GM10847 (cell line): ENCODE data around the gene BEST2.

Experiments used
- POLR2A ChIP-seq: IDR thresholded peaks from 2 replicates; pipeline ENCODE4 v1.6.1; 2011; ENCODE audit not compliant: insufficient read length; ENCODE audit errors: extremely low read depth

BEST2 gene

DNA sequence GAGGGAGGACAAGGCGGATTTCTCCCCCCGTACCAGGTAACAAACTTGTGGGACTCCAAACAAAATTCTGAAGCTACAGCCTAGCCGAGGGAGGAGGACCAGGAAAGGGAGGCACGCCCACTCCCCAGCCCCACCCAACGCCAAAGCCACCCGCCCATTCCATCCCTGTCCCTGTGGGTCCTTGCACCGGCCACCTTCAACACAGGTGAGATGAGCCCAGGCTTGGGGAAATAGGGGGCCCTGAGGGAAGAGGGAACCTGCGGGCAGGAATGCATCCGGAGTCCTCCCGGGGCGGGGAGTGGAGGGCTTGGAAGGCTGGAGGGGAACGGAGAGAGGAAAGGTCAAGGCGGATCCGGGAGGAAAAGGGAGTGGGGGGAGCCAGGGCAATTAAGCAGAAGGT lies at the start of gene BEST2:
Gene BEST2, plus strand, starts transcription at position 157 of the 400 bp plus-strand sequence. CDS start 802 bp downstream, outside the sequence.
- no peak for TF ChIP-seq POLR2A

DNA sequence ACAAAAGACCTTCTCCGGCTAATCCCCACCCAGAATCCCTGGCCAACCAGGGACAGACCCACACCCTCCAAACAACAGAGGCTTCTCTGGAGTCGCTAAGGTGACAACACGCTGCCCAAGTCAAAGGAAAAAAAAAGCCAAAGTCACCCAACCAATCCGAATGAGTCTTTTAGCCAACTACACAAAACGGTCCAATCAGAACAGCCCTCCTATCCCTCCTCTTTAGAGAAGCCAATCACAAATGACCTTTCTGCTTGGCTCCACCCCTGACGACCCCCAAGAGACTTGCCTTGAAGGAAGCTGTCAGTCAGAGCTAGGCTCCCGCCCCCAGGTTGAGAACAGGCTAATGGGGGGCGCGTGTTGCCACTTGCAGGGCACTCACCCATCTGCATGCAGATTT lies 48.5 kb upstream of the BEST2 start:
- TF ChIP-seq POLR2A, result no peak

DNA sequence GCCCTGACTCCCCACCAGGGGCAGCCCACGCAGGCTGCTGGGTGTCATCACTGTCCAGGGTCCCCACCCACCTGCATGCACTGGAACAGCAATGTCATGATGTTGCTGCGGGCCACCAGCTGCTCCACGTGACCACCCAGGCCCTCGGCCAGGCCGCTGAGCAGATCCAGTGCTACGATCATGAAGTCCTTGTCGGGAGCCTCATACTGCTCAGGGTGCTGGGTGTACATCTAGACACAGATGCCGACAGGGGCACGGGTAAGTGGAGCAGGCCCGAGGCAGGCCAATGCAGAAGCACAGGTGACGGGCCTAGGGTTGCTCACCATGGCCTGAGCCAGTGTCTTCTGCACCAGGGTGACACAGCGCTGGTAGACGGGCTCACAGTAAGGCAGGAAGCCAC lies 46.4 kb upstream of the BEST2 start:
- no peak for TF ChIP-seq POLR2A

DNA sequence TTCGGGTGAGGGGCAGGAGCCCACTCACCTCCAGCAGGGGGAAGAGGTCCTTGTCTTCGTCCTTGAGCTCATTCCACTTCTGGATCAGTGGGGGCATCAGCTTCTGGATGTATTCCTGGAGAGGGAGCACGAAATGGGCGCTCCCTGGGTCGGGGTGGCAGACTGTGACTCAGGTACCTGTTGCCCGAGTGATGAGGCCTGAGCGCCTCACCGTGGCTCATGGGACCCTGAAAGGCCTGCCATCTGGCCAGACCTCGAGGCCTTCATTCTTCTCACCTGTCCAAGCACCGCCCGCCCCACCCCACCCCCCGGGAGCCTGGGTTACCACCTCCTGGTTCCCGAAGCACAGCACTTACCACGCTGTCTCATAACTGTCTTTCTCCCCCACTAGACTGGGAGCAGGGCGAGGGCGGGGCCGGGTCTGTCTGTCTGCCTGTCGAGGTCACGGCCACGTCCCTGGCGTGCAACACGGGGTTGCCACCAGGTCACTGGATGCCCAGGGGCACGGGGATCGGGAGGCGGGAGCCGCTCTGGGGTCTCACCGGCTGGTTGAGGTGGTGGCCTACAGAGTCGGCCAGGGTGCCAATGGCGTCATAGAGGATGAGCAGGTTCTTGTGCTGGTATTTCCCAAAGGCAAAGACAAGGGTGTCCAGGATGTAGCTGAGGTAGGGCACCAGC lies 45.8 kb upstream of the BEST2 start:
- TF ChIP-seq POLR2A, result no peak

DNA sequence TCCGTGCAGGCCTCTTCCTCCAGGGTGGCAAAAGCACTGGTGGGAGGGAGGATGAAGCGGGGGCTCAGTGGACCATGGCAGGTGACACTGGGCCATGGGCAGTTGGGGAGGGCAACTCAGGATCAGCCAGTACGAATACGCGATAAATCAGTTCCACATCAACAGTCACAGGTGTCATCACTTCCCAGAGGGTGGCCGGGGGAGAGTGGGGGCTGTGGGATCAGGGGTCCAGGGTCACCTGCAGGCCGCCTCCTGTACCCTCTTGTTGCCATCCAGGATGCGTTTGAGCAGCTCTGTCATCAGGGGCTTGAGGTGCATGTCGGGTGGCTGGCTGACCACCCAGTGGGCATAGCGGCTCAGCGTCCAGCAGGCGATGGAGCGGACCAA lies 45.3 kb upstream of the BEST2 start:
- no peak for TF ChIP-seq POLR2A

DNA sequence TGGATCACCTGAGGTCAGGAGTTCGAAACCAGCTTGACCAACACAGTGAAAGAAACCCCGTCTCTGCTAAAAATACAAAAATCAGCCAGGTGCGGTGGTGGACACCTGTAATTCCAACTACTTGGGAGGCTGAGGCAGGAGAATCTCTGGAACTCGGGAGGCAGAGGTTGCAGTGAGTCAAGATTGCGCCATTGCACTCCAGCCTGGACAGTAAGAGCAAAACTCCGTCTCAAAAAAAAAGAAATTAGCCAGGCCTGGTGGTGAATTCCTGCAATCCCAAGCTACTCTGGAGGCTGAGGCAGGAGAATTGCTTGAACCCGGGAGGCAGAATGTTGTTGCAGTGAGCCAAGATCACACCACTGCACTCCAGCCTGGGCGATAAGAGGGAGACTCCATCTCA lies 43.0 kb upstream of the BEST2 start:
- no peak for TF ChIP-seq POLR2A

DNA sequence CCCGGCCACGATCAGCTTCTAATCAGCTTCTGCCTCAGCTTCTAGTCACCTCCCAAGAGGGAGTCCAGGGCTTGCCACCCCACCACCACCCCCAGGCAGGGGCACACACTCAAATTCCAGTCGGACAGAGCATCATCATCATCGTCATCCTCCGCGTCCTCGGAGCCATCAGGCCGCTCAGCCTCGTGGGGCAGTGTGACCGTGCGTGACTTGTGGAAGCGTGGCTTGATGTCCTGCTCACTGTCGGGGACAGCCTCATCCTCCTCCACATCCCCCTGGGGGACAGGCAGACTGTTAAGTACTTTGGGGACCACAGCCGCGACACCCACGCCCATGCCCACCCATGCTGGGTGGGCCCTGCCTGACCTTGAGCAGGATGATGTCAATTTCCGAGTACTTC lies 40.4 kb upstream of the BEST2 start:
- TF ChIP-seq POLR2A, result no peak

DNA sequence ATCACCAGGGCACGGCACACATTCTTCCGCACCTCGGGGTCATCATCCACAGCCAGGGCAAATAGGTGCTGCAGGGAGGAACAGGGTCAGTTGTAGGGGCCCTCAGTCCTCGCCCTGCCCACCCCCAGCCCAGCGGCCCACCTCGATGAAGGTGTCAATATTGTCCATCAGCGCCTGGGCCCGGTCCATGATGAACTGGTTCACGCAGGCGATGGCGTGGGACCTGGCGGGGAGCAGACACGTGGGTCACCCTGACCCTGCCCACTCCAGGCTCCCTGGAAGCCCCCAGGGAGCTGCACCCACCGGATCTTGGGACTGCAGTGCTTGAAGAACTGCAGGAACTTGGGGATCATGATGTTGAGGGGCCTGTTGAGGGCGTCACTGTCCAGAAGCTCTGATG lies 36.5 kb upstream of the BEST2 start:
- TF ChIP-seq POLR2A, result no peak

DNA sequence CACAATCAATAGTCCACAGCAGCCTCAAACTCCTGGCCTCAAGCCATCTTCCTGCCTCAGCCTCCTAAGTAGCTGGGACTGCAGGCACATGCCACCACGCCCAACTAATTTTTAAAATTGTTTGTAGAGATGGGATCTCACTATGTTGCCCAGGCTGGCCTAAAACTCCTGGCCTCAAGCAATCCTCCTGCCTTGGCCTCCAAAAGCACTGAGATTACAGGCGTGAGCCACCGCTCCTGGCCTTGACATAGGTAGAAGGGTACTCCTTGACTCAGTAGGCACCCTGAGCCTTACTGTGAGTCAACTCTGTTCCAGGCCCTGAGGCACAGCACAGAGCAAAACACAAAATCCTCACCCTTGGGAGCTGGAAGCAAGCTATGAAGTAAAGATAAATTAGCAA lies 35.7 kb upstream of the BEST2 start:
- no peak for TF ChIP-seq POLR2A

DNA sequence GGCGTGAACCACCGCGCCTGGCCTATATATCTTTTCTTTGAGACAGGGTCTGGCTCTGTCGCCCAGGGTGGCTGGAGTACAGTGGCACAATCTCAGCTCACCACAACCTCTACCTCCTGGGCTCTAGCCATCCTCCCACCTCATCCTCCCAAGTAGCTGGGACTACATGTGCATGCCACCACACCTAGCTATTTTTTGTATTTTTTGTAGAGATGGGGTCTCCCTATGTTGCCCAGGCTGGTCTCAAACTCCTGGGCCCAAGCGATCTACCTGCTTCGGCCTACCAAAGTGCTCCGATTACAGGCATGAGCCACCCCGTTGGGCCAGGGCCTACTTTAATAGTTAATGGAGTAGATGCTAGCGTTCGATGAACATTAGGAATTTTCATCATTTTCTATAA lies 31.3 kb upstream of the BEST2 start:
- TF ChIP-seq POLR2A, result no peak

DNA sequence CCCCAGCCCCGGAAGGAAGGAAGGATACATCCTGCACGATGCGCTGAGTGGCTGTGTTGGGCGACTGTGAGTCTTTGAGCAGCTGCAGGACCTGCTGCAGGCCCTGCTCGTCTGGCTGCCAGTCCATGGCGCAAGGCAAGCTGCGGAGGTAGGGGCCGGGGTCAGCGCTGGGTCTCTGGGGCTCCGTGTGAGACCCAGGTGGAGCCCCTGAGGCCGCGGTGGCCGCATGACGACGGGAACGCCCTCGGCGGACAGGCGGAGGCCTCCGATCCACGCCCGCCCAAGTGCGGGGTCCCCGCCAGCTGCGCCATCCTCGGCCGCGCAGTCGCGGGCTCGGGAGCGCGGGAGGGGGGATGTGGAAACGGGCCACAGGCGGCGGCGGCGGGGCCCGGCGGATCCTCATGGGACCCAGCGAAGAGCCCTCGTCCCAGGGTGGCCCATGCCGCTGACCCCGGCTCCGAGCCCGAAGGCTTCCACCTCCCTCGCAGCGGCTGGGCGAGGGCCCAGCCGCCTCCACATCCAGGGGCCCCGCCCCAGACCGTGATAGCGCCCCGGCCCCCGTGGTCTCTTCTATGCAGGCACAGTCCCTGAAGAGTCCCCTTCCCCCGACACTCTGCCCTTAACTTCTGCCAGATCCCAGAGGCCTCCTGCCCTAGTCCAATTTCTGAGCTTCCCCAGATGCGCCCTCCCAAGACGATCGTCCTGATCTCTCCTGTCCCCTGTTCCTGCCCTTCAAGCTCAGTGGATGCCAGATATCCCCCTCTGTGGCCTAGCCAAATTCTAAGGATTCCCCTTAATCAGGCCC lies 30.5 kb upstream of the BEST2 start:
- TF ChIP-seq POLR2A, result no peak

DNA sequence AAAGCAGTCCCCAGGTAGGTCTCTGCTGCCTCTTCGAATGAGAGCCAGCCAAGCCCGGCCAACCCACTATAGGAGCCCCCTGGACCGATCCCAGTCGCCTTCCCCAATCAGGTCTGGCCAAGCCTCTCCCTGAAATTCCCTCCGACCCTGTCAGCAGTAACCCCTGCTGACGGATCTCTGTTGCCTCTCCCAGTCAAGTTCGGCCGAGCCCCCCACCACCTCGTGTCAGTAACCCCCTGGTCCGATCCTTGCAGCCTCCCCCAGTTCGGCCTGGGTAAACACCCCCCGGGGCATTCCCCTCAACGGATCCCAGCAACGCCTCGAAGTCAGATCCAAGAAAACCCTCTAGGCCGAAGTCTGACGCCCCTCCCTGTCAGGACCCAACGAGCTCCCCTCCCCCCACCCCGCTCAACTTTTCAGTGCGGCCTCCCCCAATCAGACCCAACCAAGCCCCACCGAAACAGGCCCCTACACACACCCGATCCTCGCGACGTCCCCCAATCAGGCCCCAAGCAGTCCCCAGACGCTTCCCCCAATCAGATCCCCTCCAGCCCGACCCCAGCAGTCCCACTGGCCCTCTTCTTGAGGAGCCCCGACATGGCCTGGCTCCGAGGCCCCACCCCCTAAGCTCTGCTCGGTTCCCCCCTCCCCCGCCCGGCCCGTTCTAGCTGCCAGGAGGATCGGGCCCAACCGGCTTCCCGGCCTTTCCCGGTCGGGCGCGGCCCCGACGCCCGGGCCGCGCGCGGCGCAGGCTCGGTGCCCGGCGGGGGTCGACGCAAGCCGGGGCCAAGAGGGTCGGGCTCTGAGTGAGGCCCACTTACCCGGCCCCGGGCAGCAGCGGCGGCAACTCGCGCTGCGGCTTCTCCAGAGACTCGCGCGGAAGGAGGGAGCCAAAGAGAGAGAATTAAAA lies 29.7 kb upstream of the BEST2 start:
- TF ChIP-seq POLR2A, result no peak

DNA sequence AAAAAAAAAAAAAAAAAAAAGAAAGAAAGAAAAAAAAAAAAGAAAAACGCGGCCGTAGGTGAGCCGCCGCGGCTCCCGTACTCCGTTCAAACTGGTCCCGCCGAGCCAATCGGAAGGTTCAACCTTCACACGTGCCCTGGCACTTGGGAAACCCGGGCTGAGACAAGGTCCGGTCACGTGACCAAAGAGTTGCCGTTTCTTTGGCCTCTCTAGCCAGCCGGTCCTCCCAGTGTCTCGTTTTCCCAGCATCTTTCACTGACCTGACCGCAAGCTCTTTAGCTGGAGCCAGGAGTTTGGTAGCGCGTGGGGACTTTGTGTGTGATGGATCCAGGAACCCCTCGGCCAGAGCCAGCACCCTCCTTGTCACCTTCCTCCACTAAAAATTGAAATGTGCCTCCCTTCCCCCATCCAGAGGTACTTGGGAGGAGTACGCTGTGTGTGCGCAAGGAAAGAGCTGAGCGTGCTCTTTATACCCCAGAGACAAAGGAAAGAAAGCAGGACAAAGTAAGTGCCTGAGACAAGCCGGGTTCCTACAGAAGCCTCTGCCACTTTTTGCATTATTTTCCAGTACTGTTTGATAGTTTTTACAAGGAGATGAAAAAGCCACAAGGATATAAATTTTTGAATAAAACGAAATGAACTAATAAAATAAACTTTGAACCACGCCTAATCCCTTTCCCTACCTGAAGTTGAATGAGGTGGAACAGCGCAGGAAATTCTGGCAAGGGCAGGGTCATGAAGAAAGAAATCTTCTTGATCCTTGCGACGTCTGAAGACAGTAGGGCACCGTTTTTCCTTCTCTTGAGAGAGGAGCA lies 28.8 kb upstream of the BEST2 start:
- no peak for TF ChIP-seq POLR2A

DNA sequence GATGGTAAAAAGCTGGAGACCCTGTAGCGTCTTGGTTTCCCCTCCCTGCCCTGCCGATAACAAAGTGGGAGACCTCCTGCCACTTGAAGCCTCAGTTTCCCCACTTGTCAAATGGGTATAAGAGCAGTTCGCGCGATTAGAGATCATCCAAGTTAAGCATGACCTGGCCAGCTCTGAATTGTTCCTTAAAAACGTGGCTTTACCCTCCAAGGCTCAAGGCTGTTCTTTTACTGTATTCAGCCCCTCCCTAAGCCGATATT lies 28.3 kb upstream of the BEST2 start:
- no peak for TF ChIP-seq POLR2A
